HepG2 (cell line): ENCODE measurements around the gene MAGI1. TPM values are rescaled to one million over a fixed set of nuclear protein-coding genes. Genes with fewer than 3 reads are reported as not detected.

ENCODE experiments used
- ATAC-seq: fragments of 200-7000 bp; cut with Tn5 transposase; 3 replicates; pipeline ENCODE4 v1.9.1; 2020; ENCODE audit warnings: mild to moderate bottlenecking, moderate library complexity
- BruUV-seq: library from RNA; stranded (reverse); fragments of 400-500 nt; replicated peaks from 2 replicates; lab custom pipeline; 2021; lab: Mats Ljungman, UMichigan
- CTCF ChIA-PET: fragments of 300-600 bp; formaldehyde crosslinking; extraction: SDS; loops from one replicate; lab custom pipeline; 2021; ENCODE audit warnings: low total read pairs, inconsistent platforms, low intra/inter-chr PET ratio; lab: Yijun Ruan, JAX
- POLR2A ChIA-PET: fragments of 350-600 bp; sonication (Branson Sonifier 250); formaldehyde crosslinking; loops from one replicate; lab custom pipeline; 2020; ENCODE audit warnings: antibody characterized with exemption, inconsistent platforms; lab: Yijun Ruan, JAX
- DNase-seq: peaks from one replicate; pipeline ENCODE4 v3.0.0-alpha.2; 2015; ENCODE audit warnings: low spot score
- FAIRE-seq: peaks from 3 replicates; lab custom pipeline; 2011; peaks lifted over from hg19 to GRCh38; lab: Jason Lieb, UNC
- H2AFZ ChIP-seq: one replicate; pipeline ENCODE4 v1.6.1; 2011; ENCODE audit warnings: low read length, inconsistent platforms
- H3K27ac ChIP-seq: fragments of 300-600 bp; 3 replicates; pipeline ENCODE4 v1.8.0; 2011; ENCODE audit warnings: mixed run types, mild to moderate bottlenecking, mixed read lengths, low read length, inconsistent platforms; ENCODE audit not compliant: insufficient read depth; ENCODE audit errors: extremely low read length
- H3K27me3 ChIP-seq, 2 experiments: fragments of 200-600 bp in 1 of 2; 2 replicates in 1 of 2; 3 replicates in 1 of 2; pipeline versions ENCODE4 v1.6.0 to v1.8.0; 2011; ENCODE audit warnings: low read length in 2 of 2, mild to moderate bottlenecking in 2 of 2, moderate library complexity in 2 of 2, inconsistent platforms in 1 of 2; ENCODE audit not compliant: insufficient read depth in 2 of 2, control insufficient read depth in 1 of 2
- H3K36me3 ChIP-seq, 2 experiments: fragments of 200-600 bp in 1 of 2; replicated peaks in 1 of 2; 2 replicates in 1 of 2; 3 replicates in 1 of 2; pipeline versions ENCODE4 v1.5.1 to v1.8.0; 2011; ENCODE audit warnings: low read length in 2 of 2, inconsistent platforms in 1 of 2; ENCODE audit not compliant: insufficient read depth in 2 of 2, control insufficient read depth in 1 of 2
- H3K4me1 ChIP-seq: 2 replicates; pipeline ENCODE4 v1.5.1; 2012; ENCODE audit warnings: low read length, inconsistent platforms; ENCODE audit not compliant: insufficient read depth
- H3K4me2 ChIP-seq: 2 replicates; pipeline ENCODE4 v1.6.0; 2011; ENCODE audit warnings: low read depth, low read length, inconsistent platforms
- H3K4me3 ChIP-seq, 3 experiments: fragments of 200-600 bp in 1 of 3; sonication (generic), shearing (Covaris generic) in 1 of 3; replicated peaks in 1 of 3; 2 replicates each; pipeline ENCODE4 v1.5.1; 2011 to 2016; ENCODE audit warnings: low read length in 3 of 3, inconsistent platforms in 2 of 3, low read depth in 2 of 3, mild to moderate bottlenecking in 2 of 3, control low read depth in 1 of 3, mixed read lengths in 1 of 3; ENCODE audit not compliant: insufficient read depth in 1 of 3
- H3K79me2 ChIP-seq: one replicate; pipeline ENCODE4 v1.6.1; 2011; ENCODE audit warnings: low read length, inconsistent platforms; ENCODE audit not compliant: insufficient read depth
- H3K9ac ChIP-seq: 2 replicates; pipeline ENCODE4 v1.6.0; 2011; ENCODE audit warnings: mild to moderate bottlenecking, low read depth, low read length, inconsistent platforms; ENCODE audit not compliant: insufficient read depth
- H3K9me3 ChIP-seq: 2 replicates; pipeline ENCODE4 v1.5.1; 2012; ENCODE audit warnings: mild to moderate bottlenecking, low read length
- H4K20me1 ChIP-seq: 2 replicates; pipeline ENCODE4 v1.6.0; 2011; ENCODE audit warnings: inconsistent platforms, mild to moderate bottlenecking, low read length, moderate library complexity; ENCODE audit not compliant: insufficient read depth
- WGBS: methylation state at CpG from one replicate; pipeline ENCODE4 v1.1.6; 2017; ENCODE audit warnings: low lambda C conversion rate; 5-methylcytosine and 5-hydroxymethylcytosine counted together
- in situ Hi-C: cut with HindIII; loops from 2 replicates; pipeline ENCODE4 v1.10.0; 2017; ENCODE audit warnings: low pct_unique_long_range_greater_than_20kb; ENCODE audit not compliant: extremely low pct_ligation_motif_present
- intact Hi-C: fragments of 100-400 bp; cut with micrococcal nuclease; formaldehyde crosslinking; loops from one replicate; pipeline ENCODE4 v1.10.0; 2022; ENCODE audit not compliant: unreplicated experiment
- polyA plus RNA-seq, 8 experiments: library from polyadenylated mRNA; depleted of rRNA in 3 of 8; stranded (reverse) in 7 of 8; unstranded in 1 of 8; fragments of >200 nt; fragmentation: Illumina TruSeq in 4 of 8; extraction: Trizol in 4 of 8; gene quantifications; 2 replicates each; pipeline versions ENCODE4 v1.2.1 to v1.2.3, GENCODE V29; 2011 to 2016; ENCODE audit warnings: low read depth in 4 of 8, missing spikeins in 1 of 8, mixed read lengths in 1 of 8; ENCODE audit not compliant: insufficient read depth in 1 of 8
- total RNA-seq, 5 experiments: library from RNA; depleted of rRNA; stranded (reverse); fragments of >200 nt; fragmentation: Illumina TruSeq; extraction: Trizol; gene quantifications; 2 replicates each; pipeline ENCODE4 v1.2.3, GENCODE V29; 2016; ENCODE audit warnings: low read depth in 1 of 5
- TF ChIP-seq, protein P1 (sequence below): sonication (generic); formaldehyde crosslinking; IDR thresholded peaks from 2 replicates; pipeline ENCODE4 v1.4.0; 2020; ENCODE audit warnings: missing genetic modification reagents
- TF ChIP-seq, protein P2 (sequence below): sonication (generic); formaldehyde crosslinking; IDR thresholded peaks from 2 replicates; pipeline ENCODE4 v1.8.1; 2023; ENCODE audit warnings: mild to moderate bottlenecking, inconsistent platforms, moderate library complexity, missing genetic modification reagents, borderline replicate concordance
- TF ChIP-seq, protein P3 (sequence below): sonication (generic); formaldehyde crosslinking; IDR thresholded peaks from 2 replicates; pipeline ENCODE4 v1.4.0; 2020; ENCODE audit warnings: mild to moderate bottlenecking, missing genetic modification reagents

MAGI1 gene
- total and polyA plus RNA-seq, 2 of the 13 experiments (the other 11 are each of a cell fraction or from before 2014, with no cell fraction given) = 22.2 to 26.0 TPM

DNA sequence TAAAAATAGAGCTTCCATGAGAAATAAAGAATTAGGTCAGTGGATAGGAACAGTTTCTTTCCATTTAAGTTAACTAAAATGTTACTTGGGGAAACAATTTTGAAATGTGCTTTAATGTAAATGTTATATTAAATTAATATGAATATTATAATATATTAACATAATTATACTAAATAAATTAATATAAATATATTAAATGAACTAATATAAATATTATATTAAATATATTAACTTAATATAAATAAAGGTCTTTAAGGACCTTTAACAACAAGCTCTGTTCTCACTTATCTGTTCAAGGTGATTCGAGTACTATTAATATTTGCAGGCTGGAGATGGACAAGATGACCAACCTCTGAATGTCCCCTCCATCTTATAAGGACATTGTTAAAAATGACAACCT is 100.6 kb downstream of the MAGI1 start:
- no peak overlapping the region for H3K4me2 ChIP-seq
- H3K4me1 ChIP-seq = peaks cover 26% of the 10 kb centered on the region
- H4K20me1 ChIP-seq = 0 out of 2 replicates have a peak, but pooled peaks cover 9% of the 10 kb centered on the region
- TF ChIP-seq, protein P1, sequence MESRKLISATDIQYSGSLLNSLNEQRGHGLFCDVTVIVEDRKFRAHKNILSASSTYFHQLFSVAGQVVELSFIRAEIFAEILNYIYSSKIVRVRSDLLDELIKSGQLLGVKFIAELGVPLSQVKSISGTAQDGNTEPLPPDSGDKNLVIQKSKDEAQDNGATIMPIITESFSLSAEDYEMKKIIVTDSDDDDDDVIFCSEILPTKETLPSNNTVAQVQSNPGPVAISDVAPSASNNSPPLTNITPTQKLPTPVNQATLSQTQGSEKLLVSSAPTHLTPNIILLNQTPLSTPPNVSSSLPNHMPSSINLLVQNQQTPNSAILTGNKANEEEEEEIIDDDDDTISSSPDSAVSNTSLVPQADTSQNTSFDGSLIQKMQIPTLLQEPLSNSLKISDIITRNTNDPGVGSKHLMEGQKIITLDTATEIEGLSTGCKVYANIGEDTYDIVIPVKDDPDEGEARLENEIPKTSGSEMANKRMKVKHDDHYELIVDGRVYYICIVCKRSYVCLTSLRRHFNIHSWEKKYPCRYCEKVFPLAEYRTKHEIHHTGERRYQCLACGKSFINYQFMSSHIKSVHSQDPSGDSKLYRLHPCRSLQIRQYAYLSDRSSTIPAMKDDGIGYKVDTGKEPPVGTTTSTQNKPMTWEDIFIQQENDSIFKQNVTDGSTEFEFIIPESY (CRISPR knock-in tag) = no peak
- TF ChIP-seq, protein P2, sequence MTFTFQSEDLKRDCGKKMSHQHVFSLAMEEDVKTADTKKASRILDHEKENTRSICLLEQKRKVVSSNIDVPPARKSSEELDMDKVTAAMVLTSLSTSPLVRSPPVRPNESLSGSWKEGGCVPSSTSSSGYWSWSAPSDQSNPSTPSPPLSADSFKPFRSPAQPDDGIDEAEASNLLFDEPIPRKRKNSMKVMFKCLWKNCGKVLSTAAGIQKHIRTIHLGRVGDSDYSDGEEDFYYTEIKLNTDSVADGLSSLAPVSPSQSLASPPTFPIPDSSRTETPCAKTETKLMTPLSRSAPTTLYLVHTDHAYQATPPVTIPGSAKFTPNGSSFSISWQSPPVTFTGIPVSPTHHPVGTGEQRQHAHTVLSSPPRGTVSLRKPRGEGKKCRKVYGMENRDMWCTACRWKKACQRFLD (CRISPR knock-in tag) = no peak
- TF ChIP-seq, protein P3, sequence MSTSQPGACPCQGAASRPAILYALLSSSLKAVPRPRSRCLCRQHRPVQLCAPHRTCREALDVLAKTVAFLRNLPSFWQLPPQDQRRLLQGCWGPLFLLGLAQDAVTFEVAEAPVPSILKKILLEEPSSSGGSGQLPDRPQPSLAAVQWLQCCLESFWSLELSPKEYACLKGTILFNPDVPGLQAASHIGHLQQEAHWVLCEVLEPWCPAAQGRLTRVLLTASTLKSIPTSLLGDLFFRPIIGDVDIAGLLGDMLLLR (CRISPR knock-in tag) = no peak
- in situ Hi-C loops = no loop called here
- no TSS peak for BruUV-seq
- WGBS = 98% methylated on average over 1 of the region's 1 CpG
- H3K27me3 ChIP-seq = no peaks in the 10 kb centered on the region
- ChIA-PET CTCF (no interaction called here), POLR2A (no interaction called here)
- ATAC-seq (no peak), FAIRE-seq (no peak), DNase-seq (no peak)
- H3K9ac ChIP-seq = no peak overlapping the region
- intact Hi-C loops = no loop called here
- no peak overlapping the region for H3K27ac ChIP-seq
- no peaks in the 10 kb centered on the region for H3K9me3 ChIP-seq
- H3K79me2 ChIP-seq = peaks cover 73% of the 10 kb centered on the region
- H3K4me3 ChIP-seq = no peak overlapping the region
- no peaks in the 10 kb centered on the region; a peak in 1 of 5 replicates for H3K36me3 ChIP-seq
- H2AFZ ChIP-seq = no peak overlapping the region
